ENCODE measurements around the gene SYT14.

SYT14 gene

DNA sequence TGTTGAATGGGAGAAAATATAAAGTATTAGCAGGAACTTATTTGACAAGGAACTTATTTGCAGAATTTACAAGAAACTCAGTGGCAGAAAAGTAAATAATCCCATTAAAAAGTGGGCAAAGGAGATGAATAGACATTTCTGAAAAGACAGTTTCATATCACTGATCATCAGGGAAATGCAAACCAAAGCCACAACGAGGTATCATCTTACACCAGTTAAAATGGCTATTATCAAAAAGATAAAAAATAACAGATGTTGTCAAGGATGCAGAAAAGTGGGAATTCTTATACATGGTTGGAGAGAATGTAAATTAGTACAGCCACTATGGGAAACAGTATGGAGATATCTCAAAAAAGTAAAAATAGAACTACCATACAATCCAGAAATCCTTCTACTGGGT is 61.0 kb downstream of the SYT14 start:
- TF ChIP-seq ZFX (IDR thresholded peaks at IDR 0.05; ENCODE audit: borderline replicate concordance) = no peak
- TF ChIP-seq, protein P1, sequence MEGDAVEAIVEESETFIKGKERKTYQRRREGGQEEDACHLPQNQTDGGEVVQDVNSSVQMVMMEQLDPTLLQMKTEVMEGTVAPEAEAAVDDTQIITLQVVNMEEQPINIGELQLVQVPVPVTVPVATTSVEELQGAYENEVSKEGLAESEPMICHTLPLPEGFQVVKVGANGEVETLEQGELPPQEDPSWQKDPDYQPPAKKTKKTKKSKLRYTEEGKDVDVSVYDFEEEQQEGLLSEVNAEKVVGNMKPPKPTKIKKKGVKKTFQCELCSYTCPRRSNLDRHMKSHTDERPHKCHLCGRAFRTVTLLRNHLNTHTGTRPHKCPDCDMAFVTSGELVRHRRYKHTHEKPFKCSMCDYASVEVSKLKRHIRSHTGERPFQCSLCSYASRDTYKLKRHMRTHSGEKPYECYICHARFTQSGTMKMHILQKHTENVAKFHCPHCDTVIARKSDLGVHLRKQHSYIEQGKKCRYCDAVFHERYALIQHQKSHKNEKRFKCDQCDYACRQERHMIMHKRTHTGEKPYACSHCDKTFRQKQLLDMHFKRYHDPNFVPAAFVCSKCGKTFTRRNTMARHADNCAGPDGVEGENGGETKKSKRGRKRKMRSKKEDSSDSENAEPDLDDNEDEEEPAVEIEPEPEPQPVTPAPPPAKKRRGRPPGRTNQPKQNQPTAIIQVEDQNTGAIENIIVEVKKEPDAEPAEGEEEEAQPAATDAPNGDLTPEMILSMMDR (IDR thresholded peaks at IDR 0.05) = no peak

GRCh38 chr1:210001751-210002150 is 63.7 kb downstream of the SYT14 start:
- TF ChIP-seq, protein P1 (IDR thresholded peaks at IDR 0.05) = no peak
- no peak for TF ChIP-seq ZFX (IDR thresholded peaks at IDR 0.05; ENCODE audit: borderline replicate concordance)
- no peak overlapping the region for H3K27ac ChIP-seq

More for the DNA sequence above, 61.0 kb downstream of the SYT14 start:
- H3K27ac ChIP-seq = no peak overlapping the region

DNA sequence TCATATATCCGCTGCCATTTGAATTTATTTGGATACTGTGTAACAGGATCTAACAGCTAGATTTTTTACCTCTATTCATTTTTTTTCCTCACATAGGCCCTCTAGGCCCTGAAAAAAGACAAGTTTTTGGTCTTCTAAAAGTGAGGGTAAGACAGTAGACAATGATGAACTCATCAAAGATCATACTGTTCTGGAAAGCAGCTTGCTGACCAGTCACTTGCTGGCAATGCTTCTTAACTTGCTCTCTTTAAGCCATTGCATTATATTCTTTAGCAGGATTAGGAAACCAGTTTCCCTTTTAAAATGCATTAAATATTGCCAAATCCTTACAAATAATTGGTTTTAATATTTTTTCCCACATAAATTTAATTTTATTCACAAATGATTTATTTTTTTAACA is 65.5 kb downstream of the SYT14 start:
- TF ChIP-seq ZFX (IDR thresholded peaks at IDR 0.05; ENCODE audit: borderline replicate concordance) = no peak
- TF ChIP-seq, protein P1 (IDR thresholded peaks at IDR 0.05) = no peak
- H3K27ac ChIP-seq = no peak overlapping the region

DNA sequence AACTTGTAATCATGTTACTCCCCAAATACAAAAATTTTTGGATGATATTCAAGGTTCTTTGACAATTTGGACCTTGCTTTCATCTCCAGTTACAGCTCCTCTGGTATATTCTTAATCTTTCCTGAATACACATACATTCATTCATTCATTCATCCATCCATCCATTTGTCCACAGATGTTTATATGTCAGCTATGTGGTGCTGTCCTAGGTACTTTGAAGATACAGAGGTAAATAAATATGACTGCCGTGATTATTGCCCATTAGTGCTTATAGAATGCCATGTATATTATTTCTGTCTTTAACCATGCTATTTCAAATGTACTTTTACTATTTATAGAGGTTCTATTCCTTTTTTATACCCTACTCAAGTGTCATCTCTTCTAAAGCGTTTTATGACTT is 72.1 kb downstream of the SYT14 start:
- TF ChIP-seq ZFX (IDR thresholded peaks at IDR 0.05; ENCODE audit: borderline replicate concordance) = no peak
- H3K27ac ChIP-seq = no peak overlapping the region

GRCh38 chr1:210021145-210021860 is 83.3 kb downstream of the SYT14 start:
- TF ChIP-seq, protein P1 (IDR thresholded peaks at IDR 0.05) = no peak
- TF ChIP-seq ZFX (IDR thresholded peaks at IDR 0.05; ENCODE audit: borderline replicate concordance) = no peak
- no peak overlapping the region for H3K27ac ChIP-seq

- TF ChIP-seq, protein P1 (IDR thresholded peaks at IDR 0.05) = no peak
- no peak for TF ChIP-seq ZFX (IDR thresholded peaks at IDR 0.05; ENCODE audit: borderline replicate concordance)
- H3K27ac ChIP-seq = no peak overlapping the region
Measured at GRCh38 chr1:210022044-210022443, 84.0 kb downstream of the SYT14 start.

GRCh38 chr1:210024282-210024681 is 86.3 kb downstream of the SYT14 start:
- TF ChIP-seq, protein P1 (IDR thresholded peaks at IDR 0.05) = no peak
- TF ChIP-seq ZFX (IDR thresholded peaks at IDR 0.05; ENCODE audit: borderline replicate concordance) = no peak
- no peak overlapping the region for H3K27ac ChIP-seq

DNA sequence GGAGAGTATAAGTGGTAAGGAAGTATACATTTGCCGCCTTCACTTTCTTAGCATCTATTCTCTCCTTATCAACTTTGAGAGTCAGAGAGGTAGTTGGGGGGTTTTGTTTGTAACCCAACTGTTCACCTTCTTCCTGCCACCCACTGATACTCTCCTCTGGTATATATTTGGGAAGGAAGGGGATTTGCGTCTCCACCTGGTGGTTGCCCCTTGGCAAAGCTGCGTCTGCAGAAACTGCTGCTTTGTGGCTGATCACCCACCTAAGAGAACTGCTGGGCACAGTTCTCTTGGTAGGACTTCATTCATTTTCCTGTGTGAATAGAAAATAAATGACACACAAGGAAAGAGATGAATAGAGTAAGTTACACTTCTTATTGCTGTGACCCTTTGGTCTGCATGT is 87.0 kb downstream of the SYT14 start:
- no peak overlapping the region for H3K27ac ChIP-seq
- TF ChIP-seq, protein P1 (IDR thresholded peaks at IDR 0.05) = peak; percentile 17; the same call in 1 of the 2 replicates
- no peak for TF ChIP-seq ZFX (IDR thresholded peaks at IDR 0.05; ENCODE audit: borderline replicate concordance)
